ENCODE results near the gene CALML3.

- no peak for TF ChIP-seq CTCF (conservative IDR thresholded peaks at IDR 0.05)
- TF ChIP-seq ZFX (IDR thresholded peaks at IDR 0.05) = no peak
Observed at GRCh38 chr10:5500162-5500670, 24.5 kb upstream of the CALML3 start.
